Measurements from ENCODE around the gene GM2A.
"Not testable (repeated sequence)": the region's sequence is repeated elsewhere in the genome, so short reads cannot be mapped to it uniquely, and the experiment has no call there.

GM2A gene

DNA sequence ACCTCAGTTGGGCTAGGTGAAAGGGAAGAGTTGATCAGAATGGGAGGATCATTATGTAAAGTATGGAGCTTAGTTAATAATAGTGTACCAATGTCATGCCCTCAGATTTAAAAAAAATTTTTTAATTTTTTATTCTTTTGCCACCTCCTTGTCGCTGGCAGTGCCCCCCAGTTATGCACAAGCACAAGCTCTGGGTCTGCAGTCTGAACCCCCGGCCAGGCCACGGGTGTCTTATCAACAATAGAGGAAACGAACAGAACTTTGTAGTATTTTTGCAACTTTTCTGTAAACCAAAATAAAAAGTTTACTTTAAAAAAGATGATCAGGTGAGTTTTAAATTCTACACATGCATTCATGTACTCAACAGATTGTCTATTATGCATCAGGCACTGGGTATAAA lies 1.4 kb upstream of the GM2A start:
- DNase-seq (ENCODE audit: low read depth in 2 of 2) = no peak

DNA sequence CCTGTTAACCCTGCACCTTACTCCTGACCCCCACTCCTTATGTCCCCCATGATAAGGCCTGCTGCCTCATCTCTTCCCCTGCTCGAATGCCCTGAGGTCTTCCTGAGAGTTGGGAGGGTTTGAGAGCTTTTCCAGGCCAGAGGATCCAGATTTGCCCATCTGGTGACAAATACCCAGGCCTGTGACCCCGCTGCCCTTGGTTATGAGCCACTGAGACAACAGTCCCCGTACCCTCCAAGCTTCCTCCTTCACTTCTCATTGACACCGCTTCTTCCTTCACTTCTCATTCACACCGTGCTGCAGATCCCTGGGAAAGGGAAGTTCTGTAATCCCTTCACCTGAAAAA lies 593 bp downstream of the GM2A start:
- DNase-seq (ENCODE audit: low read depth in 2 of 2) = no peak

DNA sequence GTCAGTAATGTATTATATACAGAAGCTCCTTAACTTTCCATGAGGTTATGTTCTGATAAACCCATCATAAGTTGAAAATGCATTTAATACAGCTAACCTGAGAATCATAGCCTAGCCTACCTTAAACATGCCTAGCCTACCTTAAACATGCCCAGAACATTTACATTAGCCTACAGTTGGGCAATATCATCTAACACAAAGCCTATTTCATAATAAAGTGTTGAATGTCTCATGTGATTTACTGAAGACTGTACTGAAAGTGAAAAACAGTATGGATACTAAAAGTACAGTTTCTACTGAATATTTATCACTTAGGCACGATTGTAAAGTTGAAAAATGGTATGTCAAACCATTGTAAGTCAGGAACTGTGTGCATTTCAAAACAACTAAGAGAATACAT lies 1.6 kb downstream of the GM2A start:
- no peak for DNase-seq (ENCODE audit: low read depth in 2 of 2)

DNA sequence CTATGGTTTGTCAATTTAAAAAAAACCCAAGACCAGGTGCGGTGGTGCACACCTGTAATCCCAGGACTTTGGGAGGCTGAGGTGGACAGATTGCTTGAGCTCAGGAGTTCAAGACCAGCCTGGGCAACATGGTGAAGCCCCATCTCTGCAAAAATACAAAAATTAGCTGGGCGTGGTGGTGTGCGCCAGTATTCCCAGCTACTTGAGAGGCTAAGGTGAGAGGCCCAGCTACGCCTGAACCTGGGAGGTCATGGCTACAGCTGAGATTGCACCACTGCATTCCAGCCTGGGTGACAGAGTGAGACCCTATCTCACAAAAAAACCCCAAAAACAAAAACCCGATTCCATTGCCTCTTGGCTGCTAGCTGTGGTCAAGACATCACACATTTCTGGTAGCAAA lies 2.0 kb downstream of the GM2A start:
- DNase-seq (ENCODE audit: low read depth in 2 of 2) = not testable (repeated sequence)

DNA sequence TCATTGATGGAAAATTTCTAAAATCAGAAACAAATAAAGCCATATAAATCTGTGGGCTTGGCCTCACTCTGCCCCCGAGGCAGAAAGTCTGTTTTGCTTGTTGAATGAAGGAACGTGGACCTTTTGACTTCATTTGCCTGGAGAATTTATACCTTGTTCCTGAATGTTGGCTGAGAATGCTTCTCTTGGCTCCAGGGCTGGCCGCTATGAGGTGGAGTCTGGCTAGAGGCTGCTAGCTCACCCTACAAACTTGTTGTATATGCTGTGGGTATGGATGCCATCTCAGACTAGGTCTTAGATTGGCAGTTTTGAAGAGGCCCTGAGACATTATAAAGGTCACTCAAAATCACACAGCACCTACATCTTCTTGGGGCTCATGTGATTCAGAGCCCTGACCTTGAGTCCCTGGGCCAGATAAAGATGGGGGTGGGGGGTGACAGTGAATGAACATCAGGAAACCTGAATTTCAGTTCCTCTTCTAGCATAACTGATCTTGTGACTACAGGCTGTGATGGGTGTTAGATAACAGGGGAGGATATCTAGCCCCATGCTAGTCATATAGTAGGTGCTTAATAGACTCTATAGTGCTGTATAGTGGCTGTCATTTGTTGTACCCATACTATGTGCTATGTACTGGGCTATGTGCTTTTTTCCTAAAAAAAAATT lies 2.8 kb downstream of the GM2A start:
- no peak for DNase-seq (ENCODE audit: low read depth in 2 of 2)

DNA sequence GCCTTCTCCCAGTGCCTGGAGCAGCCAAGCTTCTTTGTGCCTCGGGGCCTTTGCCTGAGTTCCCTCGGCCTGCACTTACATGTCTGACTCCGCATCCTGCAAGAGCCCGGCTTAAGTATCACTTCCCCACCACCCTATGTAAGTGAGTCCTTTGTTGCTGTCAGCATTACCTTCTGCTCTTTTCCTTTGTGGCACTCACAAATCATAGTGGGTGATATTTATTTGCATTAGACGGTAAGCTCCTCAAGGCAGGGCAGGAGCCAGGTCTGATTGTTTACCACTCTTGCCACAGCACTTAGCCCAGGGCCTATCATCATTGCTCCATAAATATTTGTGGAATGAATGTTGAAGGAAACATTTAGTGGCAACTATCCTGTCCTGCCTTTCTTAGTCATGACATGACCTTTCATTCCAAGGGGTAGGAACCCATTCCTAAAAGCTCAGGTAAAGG lies 4.8 kb downstream of the GM2A start:
- no peak for DNase-seq (ENCODE audit: low read depth in 2 of 2)

DNA sequence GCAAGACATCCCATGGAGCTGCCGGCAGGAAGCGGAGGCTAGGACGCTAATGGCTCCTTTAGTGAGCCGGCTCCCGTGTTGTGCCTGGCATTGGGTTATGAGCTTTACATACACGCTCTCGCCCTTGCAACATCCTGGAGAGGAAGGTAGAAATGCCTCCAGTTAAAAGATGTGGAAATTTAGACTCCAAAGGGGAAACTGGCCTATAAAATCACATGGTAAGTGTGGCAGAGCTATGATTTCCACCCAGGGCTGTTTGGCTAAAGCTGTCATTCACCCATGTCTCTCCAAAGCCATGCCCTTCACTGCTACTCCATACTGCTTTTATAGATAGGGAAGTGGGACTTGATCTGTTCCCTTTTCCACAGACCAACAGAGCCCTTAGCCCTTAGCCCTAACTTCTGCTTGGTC lies 5.2 kb downstream of the GM2A start:
- DNase-seq (ENCODE audit: low read depth in 2 of 2) = no peak

DNA sequence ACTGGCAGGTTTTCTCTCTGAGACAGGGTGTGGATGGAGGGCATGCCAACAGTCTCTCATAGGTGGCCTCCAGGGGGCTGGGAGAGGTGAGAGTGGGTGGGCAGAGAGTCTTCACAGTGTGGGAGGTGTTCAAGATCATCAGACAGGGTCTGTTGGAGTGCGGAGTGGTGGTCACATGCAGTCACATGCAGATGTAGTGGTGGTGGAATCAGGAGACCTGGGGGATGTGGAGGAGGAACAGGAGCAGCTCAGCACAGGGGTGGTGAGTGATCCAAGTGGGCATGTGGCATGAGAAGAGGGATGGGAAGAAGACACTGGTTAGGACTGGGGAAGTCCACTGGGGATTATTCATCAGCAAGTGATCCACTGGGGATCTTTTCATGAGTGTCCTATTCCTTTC lies 5.8 kb downstream of the GM2A start:
- no peak for DNase-seq (ENCODE audit: low read depth in 2 of 2)

DNA sequence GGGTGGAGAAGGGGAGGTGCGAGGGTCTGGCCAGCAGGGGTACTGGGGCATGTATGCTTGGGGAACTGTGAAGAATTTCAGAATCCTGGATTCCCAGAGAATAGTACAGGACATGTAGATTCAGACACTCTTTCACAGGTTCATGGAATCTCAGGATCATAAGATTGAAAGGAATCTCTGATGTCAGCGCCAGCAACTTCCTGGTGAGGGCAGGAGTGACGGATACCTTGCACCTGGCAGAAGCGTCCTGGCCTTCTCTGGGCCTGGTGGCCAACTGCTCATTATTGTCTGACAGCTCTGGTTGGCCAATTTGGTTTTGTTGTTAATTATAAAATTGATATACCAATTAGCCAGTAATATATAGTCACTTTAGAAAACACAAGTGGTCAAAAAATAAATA lies 6.9 kb downstream of the GM2A start:
- DNase-seq (ENCODE audit: low read depth in 2 of 2) = no peak

DNA sequence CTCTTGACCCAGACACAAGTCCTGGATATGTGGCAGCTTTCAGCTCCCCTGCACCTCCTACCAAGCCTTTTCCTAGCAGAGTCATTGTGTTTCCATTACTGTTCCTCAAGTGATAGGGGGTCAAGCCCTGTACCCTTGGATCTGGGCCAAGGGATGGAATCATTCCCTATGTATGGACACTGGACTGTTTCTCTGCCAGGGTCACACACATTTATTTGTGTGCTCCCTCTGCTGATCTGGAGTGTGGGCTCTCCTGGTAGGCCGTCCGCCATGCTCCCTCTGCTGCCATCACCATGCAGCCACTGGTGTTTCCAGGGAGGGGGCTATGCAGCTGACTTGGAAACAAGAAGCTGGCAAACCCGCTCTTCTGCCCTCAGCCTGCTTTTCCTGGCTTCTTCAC lies 9.5 kb downstream of the GM2A start:
- no peak for DNase-seq (ENCODE audit: low read depth in 2 of 2)

DNA sequence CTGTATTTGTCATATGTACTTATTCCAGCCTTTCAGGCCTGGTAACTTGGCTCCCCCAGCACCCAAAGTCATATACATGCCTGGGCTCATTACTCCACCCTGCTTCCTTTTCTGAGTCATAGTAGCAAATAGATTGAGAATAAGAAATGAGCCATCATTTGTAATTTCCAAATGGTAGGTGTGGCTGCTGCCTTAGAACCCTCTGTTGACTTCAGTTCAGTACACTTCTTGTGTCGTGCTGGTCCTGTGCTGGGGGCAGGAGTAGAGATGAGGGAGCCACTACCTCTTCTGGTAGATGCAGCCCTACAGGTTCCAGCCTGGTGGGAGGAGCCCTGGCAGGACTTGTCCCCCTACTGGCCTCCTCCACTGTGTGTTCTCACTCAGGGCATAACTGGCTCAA lies 11.1 kb downstream of the GM2A start:
- no peak for DNase-seq (ENCODE audit: low read depth in 2 of 2)

DNA sequence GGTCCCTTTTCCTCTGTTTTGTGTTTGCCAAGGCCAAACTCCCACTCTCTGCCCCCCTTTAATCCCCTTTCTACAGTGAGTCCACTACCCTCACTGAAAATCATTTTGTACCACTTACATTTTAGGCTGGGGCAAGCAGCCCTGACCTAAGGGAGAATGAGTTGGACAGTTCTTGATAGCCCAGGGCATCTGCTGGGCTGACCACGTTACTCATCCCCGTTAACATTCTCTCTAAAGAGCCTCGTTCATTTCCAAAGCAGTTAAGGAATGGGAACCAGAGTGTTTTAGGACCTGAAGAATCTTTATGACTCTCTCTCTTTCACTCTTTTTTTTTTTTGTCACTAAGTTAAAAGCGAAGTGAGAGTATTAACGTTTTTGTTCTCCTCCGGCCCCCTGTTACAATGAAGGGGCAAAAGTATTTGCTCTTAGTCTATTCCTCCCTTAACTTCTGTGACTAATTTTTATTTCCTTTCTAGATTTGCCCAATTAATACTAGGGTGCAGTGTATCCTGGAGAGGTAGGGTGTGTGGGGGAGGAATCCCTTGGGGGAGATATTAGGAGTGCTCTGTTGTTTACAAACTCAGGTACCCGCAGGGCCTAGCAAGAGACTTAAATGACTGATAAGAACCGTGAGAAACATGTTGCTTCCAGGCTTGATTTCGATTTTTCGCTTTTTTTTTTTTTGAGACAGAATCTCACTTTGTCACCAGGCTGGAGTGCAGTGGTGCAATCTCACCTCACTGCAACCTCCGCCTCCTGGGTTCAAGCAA lies 14.7 kb downstream of the GM2A start:
- DNase-seq (ENCODE audit: low read depth in 2 of 2) = no peak

DNA sequence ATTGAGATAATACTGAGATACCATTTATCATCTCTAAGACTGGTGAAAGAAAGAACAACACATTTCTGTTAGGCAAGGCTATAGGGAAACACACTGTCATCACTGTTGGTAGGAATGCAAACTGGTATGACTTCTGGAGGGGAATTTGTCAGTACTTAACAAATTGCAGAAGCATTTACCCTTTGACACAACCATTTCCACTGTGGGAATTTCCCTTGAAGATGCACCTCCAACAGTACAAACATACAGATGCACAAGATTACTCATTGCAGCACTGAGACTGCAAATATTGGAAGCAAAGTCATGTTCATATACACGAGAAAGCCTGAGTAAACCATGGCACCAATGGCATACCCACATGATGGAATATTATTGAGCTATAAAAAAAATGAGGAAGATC lies 17.6 kb downstream of the GM2A start:
- no peak for DNase-seq (ENCODE audit: low read depth in 2 of 2)

DNA sequence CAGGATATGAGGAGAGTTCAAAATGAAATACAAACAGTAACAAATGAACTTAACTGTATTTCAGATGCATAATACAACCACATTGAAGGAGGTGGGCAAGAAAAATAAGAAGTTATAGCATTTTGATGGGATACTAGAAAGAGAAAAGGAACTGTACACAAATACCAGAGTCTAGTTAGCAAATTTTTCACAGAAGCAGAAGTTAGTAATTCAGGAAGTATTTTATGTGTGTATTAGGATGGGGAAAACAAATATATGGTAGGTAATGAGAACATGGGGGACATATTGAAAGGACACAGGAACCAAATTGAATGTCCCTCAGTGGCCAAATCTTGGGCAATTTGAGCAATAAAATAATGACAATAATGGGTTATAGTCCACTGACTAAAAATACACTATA lies 18.4 kb downstream of the GM2A start:
- no peak for DNase-seq (ENCODE audit: low read depth in 2 of 2)

DNA sequence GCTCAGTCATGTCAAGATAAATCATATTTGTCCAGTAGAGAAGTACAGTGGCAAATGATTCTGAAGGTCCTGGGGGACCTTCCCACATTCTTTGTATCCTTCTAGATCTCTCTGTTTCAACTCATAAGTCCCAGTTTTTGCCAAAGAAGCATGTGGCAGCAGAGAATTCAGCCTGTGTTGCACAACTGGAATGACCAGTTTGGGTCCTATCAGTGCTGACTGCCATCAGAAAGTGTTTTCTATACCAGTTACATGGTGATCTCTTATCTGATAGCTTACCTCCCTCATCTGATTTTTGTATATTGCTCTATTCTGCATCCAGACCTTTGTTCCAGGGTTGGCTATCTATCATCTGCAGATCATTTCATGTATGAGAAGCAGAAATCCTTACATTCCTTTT lies 21.7 kb downstream of the GM2A start:
- DNase-seq (ENCODE audit: low read depth in 2 of 2) = no peak

DNA sequence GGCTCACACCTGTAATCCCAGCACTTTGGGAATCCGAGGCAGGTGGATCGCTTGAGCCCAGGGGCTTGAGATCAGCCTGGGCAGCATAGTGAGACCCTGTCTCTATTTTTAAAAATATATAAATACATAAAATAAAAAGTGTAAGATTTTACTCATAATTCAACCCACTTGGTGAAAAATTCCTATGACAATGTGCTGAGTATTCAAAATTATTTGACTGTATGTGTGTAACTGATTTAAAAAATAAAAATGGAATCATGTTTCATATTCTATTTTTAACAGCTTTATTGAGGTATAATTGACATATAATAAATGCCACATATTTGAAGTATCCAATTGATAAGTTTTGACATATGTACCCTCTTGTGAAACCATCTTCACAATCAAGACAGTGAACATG lies 22.8 kb downstream of the GM2A start:
- DNase-seq (ENCODE audit: low read depth in 2 of 2) = no peak

DNA sequence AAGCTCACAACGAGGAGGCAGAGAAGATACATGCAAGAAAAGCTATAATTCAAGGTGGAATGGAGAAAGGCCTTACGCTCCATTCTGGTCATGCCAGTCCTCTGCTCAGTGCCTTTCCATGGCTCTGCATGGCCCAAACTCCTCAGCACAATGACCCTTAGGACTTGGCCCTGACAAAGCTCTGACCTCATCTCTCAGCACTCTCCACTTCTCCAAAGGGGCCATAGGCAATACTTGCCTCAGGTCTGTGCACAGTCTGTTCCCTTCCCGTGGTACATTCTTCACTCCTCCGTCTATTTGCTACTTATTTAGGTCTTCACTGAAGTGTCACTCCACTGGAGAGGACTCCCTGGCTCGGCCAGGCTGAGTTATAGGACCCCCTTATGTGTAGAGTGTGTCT lies 25.9 kb downstream of the GM2A start:
- no peak for DNase-seq (ENCODE audit: low read depth in 2 of 2)

DNA sequence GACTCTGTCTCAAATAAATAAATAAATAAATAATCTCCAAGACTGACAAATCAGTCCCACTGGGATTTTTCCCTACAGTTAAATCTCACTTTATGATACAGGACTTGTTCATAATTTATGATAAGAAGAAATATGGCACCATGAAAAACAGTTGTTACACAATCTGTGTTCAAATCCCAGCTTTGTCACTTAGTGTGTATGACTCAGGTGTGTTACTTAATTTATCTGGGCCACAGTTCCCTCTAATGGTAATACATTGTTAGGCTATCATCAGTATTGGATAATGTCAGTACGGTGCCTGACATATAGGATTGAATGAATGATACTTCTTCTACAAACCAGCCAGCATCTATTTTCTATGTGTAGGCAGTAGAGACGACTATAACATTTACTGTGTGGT lies 27.5 kb downstream of the GM2A start:
- no peak for DNase-seq (ENCODE audit: low read depth in 2 of 2)

DNA sequence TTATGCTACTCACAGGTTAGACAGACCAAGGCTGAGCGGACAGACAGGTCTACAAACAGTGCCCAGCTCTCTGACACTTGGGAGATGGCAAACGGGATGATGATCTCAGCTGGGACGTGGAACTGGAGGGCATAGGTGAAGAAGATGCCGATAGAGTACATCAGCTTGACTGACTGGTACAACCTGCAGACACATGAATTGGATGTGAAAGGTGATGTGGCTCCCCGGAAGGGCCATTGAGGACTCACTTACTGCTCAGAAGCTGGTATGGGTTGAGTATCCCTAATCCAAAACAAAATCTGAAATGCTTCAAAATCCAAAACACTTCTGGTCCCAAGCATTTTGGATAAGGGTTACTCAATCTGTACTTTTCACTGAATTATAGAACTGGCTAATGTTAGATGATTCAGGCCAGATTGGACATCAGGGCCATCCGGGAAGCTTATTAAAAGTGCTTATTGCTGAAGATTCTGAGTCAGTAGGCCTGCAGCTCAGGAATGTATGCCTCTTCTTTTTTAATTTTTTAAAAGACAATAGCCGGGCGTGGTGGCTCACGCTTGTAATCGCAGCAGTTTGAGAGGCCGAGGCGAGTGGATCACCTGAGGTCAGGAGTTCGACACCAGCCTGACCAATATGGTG lies 28.1 kb downstream of the GM2A start:
- DNase-seq (ENCODE audit: low read depth in 2 of 2) = no peak

DNA sequence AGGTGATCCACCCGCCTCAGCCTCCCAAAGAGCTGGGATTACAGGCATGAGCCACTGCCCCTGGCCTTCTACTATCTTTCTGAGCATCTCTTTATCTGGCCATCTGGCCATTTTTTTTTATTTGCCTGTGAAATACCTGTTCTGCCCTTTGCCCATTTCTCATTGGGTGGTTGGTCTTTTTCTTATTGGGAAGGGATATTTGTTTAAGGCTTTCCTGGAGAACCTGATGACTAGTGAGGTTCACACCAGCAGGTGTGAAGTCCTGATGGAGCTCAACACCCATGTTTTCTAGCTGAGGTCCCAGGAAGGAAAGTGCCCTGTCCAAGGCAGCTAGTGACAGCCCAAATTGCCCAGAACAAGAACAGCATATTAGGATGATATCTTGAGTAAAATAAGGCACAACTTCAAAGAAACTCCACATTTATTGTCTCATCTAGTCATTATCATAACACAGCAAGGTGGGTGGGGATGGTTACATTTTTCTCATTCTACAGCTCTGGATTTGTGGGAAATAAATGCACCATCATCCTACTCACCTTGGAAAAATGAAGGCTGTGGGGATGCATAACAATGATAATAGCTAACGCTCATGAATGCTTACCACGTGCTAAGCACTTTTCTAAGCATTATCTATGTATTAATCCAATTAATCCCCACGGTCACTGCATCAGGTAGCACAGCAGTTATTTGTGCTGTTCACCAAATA lies 30.3 kb downstream of the GM2A start:
- DNase-seq (ENCODE audit: low read depth in 2 of 2) = no peak

DNA sequence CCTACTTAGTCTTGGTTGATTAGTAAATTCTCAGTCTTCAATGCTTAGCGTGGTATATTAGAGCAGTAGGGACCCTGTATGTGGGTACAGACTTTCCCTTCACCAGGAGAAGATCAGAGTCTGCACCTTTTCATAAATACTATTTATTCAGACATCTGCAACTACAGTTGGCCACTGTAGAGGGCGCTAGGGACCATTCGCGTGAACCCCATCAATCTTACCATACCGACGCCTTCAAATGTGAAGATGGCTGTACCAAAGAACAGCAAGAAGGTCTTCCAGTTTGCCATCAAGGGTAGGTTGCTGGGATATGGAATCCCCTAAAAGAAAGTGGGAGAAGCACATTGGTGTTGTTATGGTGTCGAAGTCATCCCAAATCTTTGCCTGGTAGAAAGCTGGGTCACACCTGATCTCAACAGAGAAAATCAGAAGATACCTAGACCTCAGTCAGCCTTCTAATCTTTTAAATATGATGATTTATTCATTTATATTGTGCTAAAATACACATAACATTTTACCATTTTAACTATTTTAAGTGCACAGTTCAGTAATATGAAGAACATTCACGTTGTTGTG lies 31.5 kb downstream of the GM2A start:
- no peak for DNase-seq (ENCODE audit: low read depth in 2 of 2)

DNA sequence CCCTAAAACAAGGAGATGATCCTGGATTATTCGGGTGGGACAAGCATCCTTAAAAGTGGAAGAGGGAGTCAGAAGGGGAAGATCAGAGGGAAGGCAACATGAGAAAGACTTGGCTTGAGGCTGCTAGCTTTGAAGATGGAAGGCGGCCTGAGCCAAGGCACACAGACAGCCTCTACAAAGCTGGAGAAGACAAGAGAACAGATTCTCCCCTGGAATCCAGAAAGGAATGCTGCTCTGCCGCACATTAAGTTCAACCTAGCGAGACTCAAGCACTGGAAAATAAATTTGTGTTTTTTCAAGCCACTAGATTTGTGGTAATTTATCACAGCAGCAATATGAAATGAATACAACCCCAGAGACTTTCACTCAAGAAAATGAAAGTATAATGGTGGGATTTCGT lies 32.7 kb downstream of the GM2A start:
- no peak for DNase-seq (ENCODE audit: low read depth in 2 of 2)
